Activated gamma-delta T cell (primary cell): ENCODE results near the gene SYNPO2L.
"Not testable (repeated sequence)": the region's sequence is repeated elsewhere in the genome, so short reads cannot be mapped to it uniquely, and the experiment has no call there.

ENCODE experiments used
- DNase-seq: peaks from one replicate; lab custom pipeline; 2025; lab: John Stamatoyannopoulos, UW
- total RNA-seq, 2 donors: gene quantifications; one replicate each; lab custom pipeline; 2026; lab: John Stamatoyannopoulos, UW

SYNPO2L gene, protein sequence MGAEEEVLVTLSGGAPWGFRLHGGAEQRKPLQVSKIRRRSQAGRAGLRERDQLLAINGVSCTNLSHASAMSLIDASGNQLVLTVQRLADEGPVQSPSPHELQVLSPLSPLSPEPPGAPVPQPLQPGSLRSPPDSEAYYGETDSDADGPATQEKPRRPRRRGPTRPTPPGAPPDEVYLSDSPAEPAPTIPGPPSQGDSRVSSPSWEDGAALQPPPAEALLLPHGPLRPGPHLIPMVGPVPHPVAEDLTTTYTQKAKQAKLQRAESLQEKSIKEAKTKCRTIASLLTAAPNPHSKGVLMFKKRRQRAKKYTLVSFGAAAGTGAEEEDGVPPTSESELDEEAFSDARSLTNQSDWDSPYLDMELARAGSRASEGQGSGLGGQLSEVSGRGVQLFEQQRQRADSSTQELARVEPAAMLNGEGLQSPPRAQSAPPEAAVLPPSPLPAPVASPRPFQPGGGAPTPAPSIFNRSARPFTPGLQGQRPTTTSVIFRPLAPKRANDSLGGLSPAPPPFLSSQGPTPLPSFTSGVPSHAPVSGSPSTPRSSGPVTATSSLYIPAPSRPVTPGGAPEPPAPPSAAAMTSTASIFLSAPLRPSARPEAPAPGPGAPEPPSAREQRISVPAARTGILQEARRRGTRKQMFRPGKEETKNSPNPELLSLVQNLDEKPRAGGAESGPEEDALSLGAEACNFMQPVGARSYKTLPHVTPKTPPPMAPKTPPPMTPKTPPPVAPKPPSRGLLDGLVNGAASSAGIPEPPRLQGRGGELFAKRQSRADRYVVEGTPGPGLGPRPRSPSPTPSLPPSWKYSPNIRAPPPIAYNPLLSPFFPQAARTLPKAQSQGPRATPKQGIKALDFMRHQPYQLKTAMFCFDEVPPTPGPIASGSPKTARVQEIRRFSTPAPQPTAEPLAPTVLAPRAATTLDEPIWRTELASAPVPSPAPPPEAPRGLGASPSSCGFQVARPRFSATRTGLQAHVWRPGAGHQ
- 0 to 0.04 reads per million in 2 donors for total RNA-seq

DNA sequence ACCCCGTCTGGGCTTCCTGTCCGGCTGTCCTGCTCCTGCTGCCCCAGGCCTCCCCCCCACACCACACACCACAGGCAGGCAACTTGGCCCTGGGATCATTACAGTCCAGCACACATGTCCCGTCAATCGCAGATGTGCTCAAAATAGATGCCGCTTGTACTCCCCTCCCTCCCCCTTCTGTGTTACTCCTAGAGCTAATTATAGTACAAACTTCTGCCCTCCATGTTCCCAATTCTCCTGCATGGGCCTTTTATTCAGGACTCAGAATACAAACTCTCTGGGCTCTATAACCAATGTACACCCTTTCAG, at the start of gene SYNPO2L:
Gene SYNPO2L (minus strand): TSS at position 40 of the 309 bp plus-strand sequence. CDS start 107 bp downstream, outside the sequence.
- no peak for DNase-seq

DNA sequence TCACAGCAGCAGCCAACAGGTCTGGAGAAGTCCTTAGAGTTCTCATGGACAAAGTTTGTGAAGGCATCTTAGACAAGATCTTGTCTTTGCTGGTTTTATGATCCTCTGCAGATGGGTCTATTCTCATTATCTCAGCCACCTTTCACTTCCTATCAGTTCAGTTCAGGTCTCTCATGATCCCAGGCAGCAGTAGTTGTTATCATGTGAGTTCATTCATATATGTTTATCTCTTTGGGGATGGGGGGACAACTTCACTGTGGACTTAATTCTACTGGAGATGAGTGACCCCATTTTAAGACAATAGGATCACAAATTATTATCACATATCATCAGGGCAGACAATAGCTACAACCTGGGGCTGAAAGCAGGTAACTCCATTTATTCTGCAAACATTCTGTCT, 48.1 kb upstream of the SYNPO2L start:
- DNase-seq, result not testable (repeated sequence)

DNA sequence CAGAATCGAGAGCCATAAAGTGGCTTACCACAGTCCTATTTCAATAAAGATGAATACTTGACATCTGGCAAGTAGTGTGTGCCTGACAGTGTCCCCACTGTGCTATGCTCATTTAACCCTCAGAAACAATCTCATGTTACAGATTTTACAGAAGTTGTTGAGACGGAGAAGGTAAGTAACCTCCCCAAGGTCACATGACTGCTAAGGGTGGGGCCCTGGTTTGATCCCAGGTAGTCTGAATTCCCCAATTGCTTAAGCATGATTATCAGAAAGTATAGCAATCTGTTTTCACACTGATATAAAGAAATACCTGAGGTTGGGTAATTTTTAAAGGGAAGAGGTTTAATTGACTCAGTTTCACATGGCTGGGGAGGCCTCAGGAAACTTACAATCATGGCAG, 43.0 kb upstream of the SYNPO2L start:
- DNase-seq, result not testable (repeated sequence)

DNA sequence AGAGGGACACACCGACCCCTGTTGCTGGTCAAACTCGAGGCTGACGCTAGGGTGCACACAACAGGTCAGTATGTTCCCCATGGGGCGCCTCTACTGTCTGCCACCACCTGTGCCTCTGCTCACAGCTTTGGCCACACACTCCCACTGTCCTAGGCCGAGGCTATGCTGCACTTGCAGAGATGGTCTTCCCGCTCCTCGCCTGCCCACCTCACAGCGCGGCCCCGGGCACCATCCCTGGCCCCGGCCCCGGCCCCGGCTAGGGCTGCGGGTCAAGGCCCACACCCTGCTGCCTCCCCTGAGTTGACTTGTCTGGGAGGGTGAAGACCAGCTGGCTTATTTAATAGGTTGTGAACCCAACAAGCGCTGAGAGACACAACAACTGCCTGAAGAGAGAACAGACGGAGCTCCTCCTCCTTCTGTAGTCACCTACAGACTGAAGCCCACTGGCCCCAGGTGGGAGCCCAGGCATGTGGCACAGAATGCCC, 41.9 kb upstream of the SYNPO2L start, which contains the start of gene AGAP5:
Gene AGAP5 (minus strand): TSS at position 435 of the 485 bp plus-strand sequence. CDS start 354 bp downstream, at position 81.
- not testable (repeated sequence) for DNase-seq

DNA sequence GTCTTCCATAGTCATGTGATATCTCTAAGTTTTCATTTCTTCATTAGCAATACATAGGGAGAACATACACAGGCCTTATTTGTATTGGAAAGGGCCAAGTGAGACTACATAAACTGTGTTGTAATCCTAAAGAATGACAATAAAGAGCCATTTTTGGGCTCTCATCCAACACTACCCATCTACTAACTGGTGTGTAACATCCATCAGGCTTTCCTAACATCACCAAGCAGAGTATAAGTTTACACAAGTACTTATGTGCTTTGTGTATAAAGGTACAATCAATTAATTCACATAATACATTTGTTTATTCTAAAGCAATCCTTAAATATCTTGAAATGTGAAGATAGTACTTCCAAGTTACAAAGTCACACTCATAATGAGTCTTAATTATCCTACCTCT, 39.5 kb upstream of the SYNPO2L start:
- DNase-seq, result not testable (repeated sequence)

DNA sequence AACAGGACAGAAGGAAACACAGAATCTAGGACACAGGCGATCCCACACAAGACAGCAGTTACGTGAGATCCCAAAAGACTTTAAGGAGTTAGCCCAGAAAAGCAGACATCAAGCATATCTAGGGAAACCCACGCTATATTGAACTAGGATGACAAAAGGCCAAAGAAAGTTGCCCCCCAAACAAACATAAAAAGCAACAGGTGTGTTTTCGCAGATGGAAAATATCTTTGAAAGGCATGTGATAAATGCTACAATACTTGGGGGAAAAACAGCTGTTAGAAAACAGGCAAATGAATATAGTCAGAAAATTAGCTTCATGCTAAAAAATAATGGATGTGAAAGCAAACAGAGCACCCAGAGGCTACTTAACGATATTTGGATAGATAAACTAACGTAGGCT, 34.9 kb upstream of the SYNPO2L start:
- not testable (repeated sequence) for DNase-seq

GRCh38 chr10:73689596-73689995, 33.8 kb upstream of the SYNPO2L start:
- not testable (repeated sequence) for DNase-seq

DNA sequence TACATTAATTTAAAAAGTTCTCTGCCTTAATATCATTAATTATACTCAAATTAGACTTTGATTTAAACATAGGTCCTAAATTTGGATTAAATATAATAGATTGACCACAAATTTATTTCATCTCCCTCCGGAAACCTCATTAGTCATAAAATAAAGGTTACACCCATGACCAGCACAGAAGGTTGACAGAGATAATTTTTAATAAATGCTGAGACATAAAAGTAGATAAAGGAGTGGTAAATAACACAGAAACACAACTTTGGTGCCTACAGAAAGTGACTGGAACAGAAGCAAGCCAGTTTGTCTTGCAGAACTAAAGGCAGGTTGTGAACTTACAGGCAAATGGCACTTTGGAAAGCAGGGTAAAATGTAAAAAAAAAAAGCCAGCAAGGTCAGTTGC, 31.8 kb upstream of the SYNPO2L start:
- DNase-seq, result not testable (repeated sequence)

- DNase-seq, result not testable (repeated sequence)
Measured at GRCh38 chr10:73674546-73674945, 18.7 kb upstream of the SYNPO2L start.

GRCh38 chr10:73668378-73668777, 12.5 kb upstream of the SYNPO2L start:
- DNase-seq, result not testable (repeated sequence)

- not testable (repeated sequence) for DNase-seq
Measured at GRCh38 chr10:73666153-73666809, 10.5 kb upstream of the SYNPO2L start.

- not testable (repeated sequence) for DNase-seq
Measured at GRCh38 chr10:73665581-73665980, 9.8 kb upstream of the SYNPO2L start.

- not testable (repeated sequence) for DNase-seq
Measured at GRCh38 chr10:73664156-73665040, 8.6 kb upstream of the SYNPO2L start.

- DNase-seq, result not testable (repeated sequence)
Measured at GRCh38 chr10:73663621-73664020, 7.8 kb upstream of the SYNPO2L start.

- not testable (repeated sequence) for DNase-seq
Measured at GRCh38 chr10:73662705-73663104, 6.9 kb upstream of the SYNPO2L start.

DNA sequence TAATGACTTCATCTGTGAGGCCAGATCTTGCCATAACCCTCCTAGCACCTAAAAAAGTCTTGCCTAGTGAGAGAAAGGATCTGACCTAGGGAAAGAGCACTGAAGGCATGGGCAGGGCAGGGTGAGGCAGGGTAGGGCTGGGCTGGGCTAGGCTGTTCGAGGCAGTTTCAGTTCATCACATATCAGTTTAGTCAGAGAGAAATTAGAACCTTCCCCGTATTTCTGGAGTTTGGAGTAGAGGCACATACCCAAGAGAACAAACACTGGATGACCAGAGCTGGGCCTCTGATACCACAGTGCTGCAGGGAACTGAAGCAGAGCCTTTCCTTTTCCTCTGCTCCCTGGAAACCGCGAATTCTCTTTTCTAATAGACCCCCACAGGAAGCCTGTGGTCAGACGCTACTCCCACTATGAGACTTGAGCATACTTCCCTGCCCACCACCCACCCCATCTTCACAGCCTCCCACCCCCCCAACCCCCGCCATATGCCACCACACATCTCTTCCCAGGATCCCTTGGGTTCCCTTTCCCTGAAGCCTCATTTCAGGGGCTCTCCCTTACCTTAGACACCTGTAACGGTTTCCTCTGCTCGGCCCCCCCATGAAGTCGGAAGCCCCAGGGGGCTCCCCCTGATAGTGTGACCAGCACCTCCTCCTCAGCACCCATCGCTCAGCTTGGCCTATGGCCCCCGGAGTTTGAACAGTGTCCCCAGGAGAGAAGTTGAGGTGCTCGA, 406 bp downstream of the SYNPO2L start:
- no peak for DNase-seq

- DNase-seq, result no peak
Measured at GRCh38 chr10:73653701-73654100, 2.1 kb downstream of the SYNPO2L start.

DNA sequence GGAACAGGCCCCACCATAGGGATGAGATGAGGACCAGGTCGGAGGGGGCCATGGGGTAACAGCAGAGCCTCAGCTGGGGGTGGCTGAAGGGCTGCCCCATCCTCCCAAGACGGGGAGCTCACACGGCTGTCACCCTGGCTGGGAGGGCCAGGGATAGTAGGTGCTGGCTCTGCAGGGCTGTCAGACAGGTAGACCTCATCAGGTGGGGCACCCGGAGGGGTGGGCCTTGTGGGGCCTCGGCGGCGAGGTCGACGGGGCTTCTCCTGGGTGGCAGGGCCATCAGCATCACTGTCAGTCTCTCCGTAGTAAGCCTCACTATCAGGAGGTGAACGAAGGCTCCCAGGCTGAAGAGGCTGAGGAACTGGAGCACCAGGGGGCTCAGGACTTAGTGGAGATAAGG, 2.6 kb downstream of the SYNPO2L start:
- DNase-seq, result no peak

- no peak for DNase-seq
Measured at GRCh38 chr10:73650537-73651331, 5.1 kb downstream of the SYNPO2L start.
